ENCODE measurements around the gene TNFAIP8L3.
A peak's percentile ranks its signal among the peaks of the same experiment; 100 is the strongest.

Gene TNFAIP8L3

DNA sequence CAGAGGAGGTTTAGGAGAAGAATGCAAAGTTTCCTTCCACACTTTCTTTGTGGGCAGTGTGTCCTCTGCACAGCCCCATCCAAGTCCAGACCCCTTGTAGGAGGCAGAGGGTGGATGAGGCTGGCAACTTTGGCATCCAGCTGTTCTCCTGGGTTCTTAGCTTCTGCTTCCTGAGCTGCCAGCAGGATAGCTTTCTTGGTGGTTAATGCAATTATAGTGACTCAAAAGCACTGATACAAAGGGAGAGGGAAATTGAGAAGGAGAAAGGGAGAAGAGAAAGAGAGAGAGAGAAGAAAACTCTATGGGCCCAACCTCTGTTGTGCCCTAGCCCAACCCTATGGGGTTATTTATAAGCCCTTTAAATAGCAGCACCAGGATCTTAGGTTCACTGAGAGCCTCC is 4.5 kb upstream of the TNFAIP8L3 start:
- TF ChIP-seq, protein P1, sequence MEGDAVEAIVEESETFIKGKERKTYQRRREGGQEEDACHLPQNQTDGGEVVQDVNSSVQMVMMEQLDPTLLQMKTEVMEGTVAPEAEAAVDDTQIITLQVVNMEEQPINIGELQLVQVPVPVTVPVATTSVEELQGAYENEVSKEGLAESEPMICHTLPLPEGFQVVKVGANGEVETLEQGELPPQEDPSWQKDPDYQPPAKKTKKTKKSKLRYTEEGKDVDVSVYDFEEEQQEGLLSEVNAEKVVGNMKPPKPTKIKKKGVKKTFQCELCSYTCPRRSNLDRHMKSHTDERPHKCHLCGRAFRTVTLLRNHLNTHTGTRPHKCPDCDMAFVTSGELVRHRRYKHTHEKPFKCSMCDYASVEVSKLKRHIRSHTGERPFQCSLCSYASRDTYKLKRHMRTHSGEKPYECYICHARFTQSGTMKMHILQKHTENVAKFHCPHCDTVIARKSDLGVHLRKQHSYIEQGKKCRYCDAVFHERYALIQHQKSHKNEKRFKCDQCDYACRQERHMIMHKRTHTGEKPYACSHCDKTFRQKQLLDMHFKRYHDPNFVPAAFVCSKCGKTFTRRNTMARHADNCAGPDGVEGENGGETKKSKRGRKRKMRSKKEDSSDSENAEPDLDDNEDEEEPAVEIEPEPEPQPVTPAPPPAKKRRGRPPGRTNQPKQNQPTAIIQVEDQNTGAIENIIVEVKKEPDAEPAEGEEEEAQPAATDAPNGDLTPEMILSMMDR (IDR thresholded peaks at IDR 0.05; ENCODE audit: control extremely low read depth, extremely low read depth, low read depth, missing control alignments), result no peak
- POLR2A ChIA-PET, result no interaction called here
- no peak for DNase-seq (ENCODE audit: extremely low spot score)
- CTCF ChIA-PET, result interaction anchor here (1.1 to 1.4 kb wide), 3 partner anchors 11 to 64 kb away, joined by 3 to 4 read pairs (median 3); no protein-coding TSS in a partner anchor

DNA sequence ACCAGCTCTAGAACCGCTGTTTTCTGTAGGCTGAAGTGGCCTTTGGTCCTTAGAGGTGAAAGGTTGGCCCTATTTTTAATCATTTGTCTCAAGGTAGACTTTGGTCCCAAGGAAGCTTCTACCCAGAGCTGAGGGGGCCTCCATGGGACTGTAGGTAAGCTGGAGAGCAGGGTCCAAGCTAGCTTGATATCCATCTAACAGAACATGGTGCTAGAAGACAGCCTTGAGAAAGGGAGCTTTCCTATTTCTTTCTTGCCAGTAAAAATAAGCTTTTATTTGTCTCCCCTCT is 3.6 kb upstream of the TNFAIP8L3 start:
- TF ChIP-seq, protein P1 (IDR thresholded peaks at IDR 0.05; ENCODE audit: control extremely low read depth, extremely low read depth, low read depth, missing control alignments), result no peak
- POLR2A ChIA-PET, result no interaction called here
- DNase-seq (ENCODE audit: extremely low spot score), result no peak
- CTCF ChIA-PET, result interaction anchor here (1.1 to 1.4 kb wide), 2 partner anchors 35 to 65 kb away, joined by 3 to 4 read pairs; no protein-coding TSS in a partner anchor

DNA sequence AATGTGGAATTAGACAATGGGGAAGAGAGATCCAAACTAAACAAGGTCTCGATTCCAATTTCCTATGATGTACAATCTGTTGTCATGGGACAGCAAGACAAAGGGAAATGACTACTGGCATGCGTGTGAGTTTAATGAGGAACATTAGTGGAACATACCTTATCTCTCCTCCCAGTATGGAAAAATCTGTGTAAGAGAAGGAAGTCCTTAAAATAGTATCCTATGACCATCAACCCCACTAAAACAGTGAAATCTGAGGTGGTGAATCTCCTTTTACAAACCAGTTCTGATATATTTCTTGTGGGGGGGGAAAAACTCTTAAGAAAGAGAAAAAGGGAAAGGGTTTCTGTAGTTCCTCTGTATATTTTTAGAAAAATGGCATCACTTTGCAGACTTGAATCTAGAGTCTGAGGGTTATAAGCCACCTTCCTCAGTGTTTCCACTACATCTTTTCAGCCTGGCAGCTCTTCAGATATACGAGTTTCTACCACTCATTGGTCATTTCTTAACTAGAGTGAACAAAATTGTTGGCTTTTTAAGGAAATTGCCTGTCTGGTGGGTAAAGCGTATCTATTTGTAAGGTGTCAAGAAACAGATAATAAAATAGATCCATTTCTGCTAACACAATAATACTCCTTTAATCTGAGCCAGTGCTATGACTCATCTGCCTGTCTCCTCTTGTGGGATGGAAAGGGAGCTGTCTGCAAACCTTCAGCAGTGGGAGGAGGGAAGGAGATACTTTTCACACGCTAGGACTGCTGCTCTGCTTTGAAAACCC is 3.0 kb upstream of the TNFAIP8L3 start:
- ChIA-PET POLR2A (no interaction called here), CTCF (interaction anchor here (1.1 to 1.4 kb wide), 2 partner anchors 35 to 65 kb away, joined by 3 to 4 read pairs; no protein-coding TSS in a partner anchor)

DNA sequence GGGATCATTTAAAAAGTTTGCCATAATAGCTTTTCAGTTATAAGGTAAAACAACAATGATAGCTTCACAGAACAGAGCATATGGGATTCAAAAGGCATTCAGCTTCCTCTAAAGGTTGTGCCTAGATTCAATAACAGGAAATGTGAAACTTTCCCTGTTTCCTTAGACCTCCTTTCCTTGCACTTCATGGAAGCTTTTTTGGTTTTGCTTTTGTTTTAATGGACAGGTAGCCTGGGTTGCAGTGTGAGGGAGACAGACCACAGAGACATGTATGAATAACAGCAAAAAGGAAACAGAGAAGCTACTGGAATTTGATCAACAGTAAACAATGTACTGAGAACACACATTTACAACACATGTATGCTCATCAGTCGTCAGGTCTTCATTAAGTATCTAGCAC is 2.3 kb upstream of the TNFAIP8L3 start:
- ChIA-PET CTCF (interaction anchor here (1.0 kb wide), 1 partner anchor 96 kb away, joined by 3 read pairs; no protein-coding TSS in a partner anchor), POLR2A (interaction anchor here (0.7 kb wide), 1 partner anchor 1777 kb away, joined by 4 read pairs; no protein-coding TSS in a partner anchor)
- DNase-seq (ENCODE audit: extremely low spot score), result no peak
- TF ChIP-seq, protein P1 (IDR thresholded peaks at IDR 0.05; ENCODE audit: control extremely low read depth, extremely low read depth, low read depth, missing control alignments), result no peak

More for the DNA sequence above, 3.0 kb upstream of the TNFAIP8L3 start:
- TF ChIP-seq, protein P1 (IDR thresholded peaks at IDR 0.05; ENCODE audit: control extremely low read depth, extremely low read depth, low read depth, missing control alignments), result no peak
- DNase-seq (ENCODE audit: extremely low spot score), result no peak

DNA sequence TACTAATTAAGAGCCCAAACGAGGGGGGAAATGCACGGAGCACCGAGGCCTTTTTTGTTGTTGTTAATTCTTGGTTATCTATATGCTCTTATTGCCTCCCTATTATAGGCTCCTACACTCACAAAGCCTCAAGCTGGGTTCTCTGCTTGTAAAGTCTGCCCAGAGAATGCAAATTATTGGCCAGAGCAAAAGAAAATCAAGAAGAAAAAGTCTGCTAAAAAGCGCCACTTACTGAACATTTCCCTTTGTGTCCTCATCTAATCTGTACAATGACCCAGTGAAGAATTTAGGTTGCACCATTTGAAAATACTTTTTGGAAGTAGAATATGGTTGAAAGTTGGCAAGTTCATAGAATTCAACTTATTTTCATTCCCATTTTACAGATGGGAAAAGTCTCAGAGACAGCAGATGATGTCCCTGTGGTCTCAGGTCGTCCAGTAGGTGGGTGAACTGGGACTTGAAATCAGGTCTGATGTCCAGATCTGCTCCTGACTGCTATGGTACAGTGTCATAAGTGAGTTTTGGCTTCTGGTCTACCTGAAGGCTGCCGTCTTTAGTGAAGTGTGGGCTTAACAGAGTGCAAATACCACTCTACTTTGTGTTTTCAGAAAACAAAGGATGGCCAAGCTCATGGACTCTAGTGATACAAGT is 1.1 kb upstream of the TNFAIP8L3 start:
- TF ChIP-seq, protein P1 (IDR thresholded peaks at IDR 0.05; ENCODE audit: control extremely low read depth, extremely low read depth, low read depth, missing control alignments), result no peak
- DNase-seq (ENCODE audit: extremely low spot score), result no peak
- POLR2A ChIA-PET, result no interaction called here
- CTCF ChIA-PET, result interaction anchor here (1.0 kb wide), 1 partner anchor 97 kb away, joined by 3 read pairs; no protein-coding TSS in a partner anchor

DNA sequence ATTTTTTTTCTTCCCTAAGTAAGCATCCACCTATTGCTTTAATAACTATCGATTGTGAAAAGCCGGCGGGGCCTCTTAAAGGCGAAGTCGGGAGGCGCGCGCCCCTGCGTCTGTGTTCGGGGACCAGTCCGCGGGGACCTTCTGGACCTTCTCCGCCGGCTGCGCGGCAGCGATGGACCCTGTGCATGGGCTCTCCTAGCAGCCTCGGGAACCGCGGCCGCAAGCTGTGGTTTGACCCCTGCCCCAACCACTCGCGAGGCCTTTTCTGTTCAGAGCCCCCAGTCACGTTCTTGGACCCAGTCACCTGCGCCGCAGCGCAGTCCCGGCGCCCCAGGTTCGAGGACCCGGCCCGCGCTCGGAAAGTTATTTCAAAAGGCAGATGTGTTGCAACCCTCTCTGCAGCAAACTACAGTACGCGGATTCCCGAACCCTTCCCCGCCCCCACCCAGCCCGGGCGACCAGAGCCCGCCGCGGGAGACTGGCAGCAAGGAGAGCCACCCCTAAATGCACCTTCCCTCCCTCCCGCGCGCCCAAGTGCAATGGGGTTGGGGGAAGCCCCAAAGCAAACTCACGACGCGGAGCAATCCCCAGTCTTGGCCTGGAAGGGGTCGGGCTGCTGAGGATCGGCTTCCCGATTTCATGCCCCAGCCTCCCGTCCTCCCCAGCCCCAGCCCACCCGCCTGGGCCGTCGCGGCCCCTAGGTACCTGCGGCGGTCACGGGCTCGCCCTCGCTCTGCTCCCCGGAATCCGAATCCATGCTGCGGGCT is 684 bp downstream of the TNFAIP8L3 start:
- POLR2A ChIA-PET, result no interaction called here
- DNase-seq (ENCODE audit: extremely low spot score), result peak; percentile 57
- CTCF ChIA-PET, result no interaction called here
- TF ChIP-seq, protein P1 (IDR thresholded peaks at IDR 0.05; ENCODE audit: control extremely low read depth, extremely low read depth, low read depth, missing control alignments), result no peak

Measured in GM10248 (cell line).